Activated CD8-positive, alpha-beta memory T cell treated with anti-CD3 and anti-CD28 coated beads, Interleukin-2, amount 50 U/mL, for 48 hours (primary cell): ENCODE data around the gene RNF2.

Experiments
- DNase-seq: peaks from one replicate; pipeline ENCODE4 v3.0.0-alpha.2; 2020

Gene RNF2

GRCh38 chr1:185104083-185104482 is 58.7 kb downstream of the RNF2 start:
- no peak for DNase-seq

GRCh38 chr1:185105121-185105520 is 59.8 kb downstream of the RNF2 start:
- no peak for DNase-seq

GRCh38 chr1:185108321-185108720 is 63.0 kb downstream of the RNF2 start:
- DNase-seq, result no peak

- no peak for DNase-seq
These were observed 64.8 kb downstream of the RNF2 start for GRCh38 chr1:185110145-185110544.

GRCh38 chr1:185111873-185112272 is 66.5 kb downstream of the RNF2 start:
- no peak for DNase-seq

GRCh38 chr1:185112356-185112755 is 67.0 kb downstream of the RNF2 start:
- DNase-seq, result no peak

- DNase-seq, result no peak
These were observed 84.3 kb downstream of the RNF2 start for GRCh38 chr1:185129708-185130107.

GRCh38 chr1:185132534-185132933 is 87.2 kb downstream of the RNF2 start:
- DNase-seq, result no peak

- no peak for DNase-seq
These were observed 92.7 kb downstream of the RNF2 start for GRCh38 chr1:185137896-185138545.

- DNase-seq, result no peak
These were observed 93.9 kb downstream of the RNF2 start for GRCh38 chr1:185139246-185139645.

GRCh38 chr1:185144233-185144632 is 98.9 kb downstream of the RNF2 start:
- DNase-seq, result no peak

GRCh38 chr1:185151215-185151614 is 105.9 kb downstream of the RNF2 start:
- no peak for DNase-seq
